Psoas muscle (tissue), 8 donors: ENCODE data around the gene WDR17. TPM values are rescaled to one million over a fixed set of nuclear protein-coding genes. Genes with fewer than 3 reads are reported as not detected.

ENCODE experiments used
- ATAC-seq, 4 donors: fragments of 200-7000 bp; cut with Tn5 transposase; one replicate each; pipeline ENCODE4 v1.9.1; 2020; ENCODE audit warnings: moderate library complexity in 3 of 4, mild to moderate bottlenecking in 2 of 4
- DNase-seq, 2 donors: peaks; one replicate each; pipeline ENCODE4 v3.0.0-alpha.2; 2020
- H3K27ac ChIP-seq: fragments of 200-600 bp; one replicate; pipeline ENCODE4 v1.8.0; 2022
- H3K27me3 ChIP-seq, 3 donors: fragments of 200-600 bp in 1 of 3; one replicate each; pipeline versions ENCODE4 v1.6.1 to v1.8.0; 2013 to 2022; ENCODE audit warnings: low read length in 2 of 3, mild to moderate bottlenecking in 2 of 3, moderate library complexity in 1 of 3; ENCODE audit not compliant: insufficient read depth in 3 of 3
- H3K36me3 ChIP-seq, 2 donors: fragments of 200-600 bp in 1 of 2; one replicate each; pipeline versions ENCODE4 v1.6.1 to v1.8.0; 2013 to 2022; ENCODE audit warnings: low read depth in 1 of 2, mild to moderate bottlenecking in 1 of 2, moderate library complexity in 1 of 2; ENCODE audit not compliant: insufficient read depth in 1 of 2
- H3K4me1 ChIP-seq: fragments of 200-600 bp; one replicate; pipeline ENCODE4 v1.8.0; 2022
- H3K4me3 ChIP-seq: fragments of 200-600 bp; one replicate; pipeline ENCODE4 v1.8.0; 2022; ENCODE audit warnings: mild to moderate bottlenecking
- H3K9me3 ChIP-seq: fragments of 200-600 bp; one replicate; pipeline ENCODE4 v1.8.0; 2022
- WGBS, 3 donors: extraction: QIAGEN DNeasy Blood & Tissue Kit; methylation state at CpG; one replicate each; pipeline versions ENCODE4 v1.1.6 to v1.1.7; 2013; 5-methylcytosine and 5-hydroxymethylcytosine counted together
- intact Hi-C, 2 donors: fragments of 100-400 bp; cut with DNase I; formaldehyde crosslinking; loops; one replicate each; pipeline versions ENCODE4 v1.11.0 to v1.14.2; 2022
- polyA plus RNA-seq, 3 donors: library from polyadenylated mRNA; stranded (reverse); fragments of 200-250 nt; gene quantifications; one replicate each; pipeline ENCODE4 v1.2.3, GENCODE V29; 2013
- total RNA-seq, 4 donors: library from RNA; stranded (reverse); fragmentation: NEBNext Ultra II Directional in 2 of 4; extraction: Animal tissue kit (Norgen Biotek cat#: 25700) in 2 of 4; gene quantifications; one replicate each; pipeline versions ENCODE4 v1.2.1 to v1.2.4, GENCODE V29; 2021 to 2023
- TF ChIP-seq, protein P1 (sequence below): fragments of 200-600 bp; IDR thresholded peaks from one replicate; pipeline ENCODE4 v1.8.0; 2022; ENCODE audit warnings: antibody characterized with exemption
- donor health status: healthy with polysubstance abuse.
- donor health status: DM: no; HTN: no; CAD: no; lungs with moderate emphysema.
- donor health status: Bipolar disorder and iron deficiency.
- donor health status: healthy.
- donor health status: DM: yes; HTN: yes; CAD: no.
- donor health status: DM: no; HTN: no; CAD: no.
- donor health status: DM: no; HTN: no; CAD: no.
- donor health status: DM: yes; HTN: yes; CAD: no.

The WDR17 gene
- total and polyA plus RNA-seq, 7 donors = 0.08 to 0.75 (median 0.46) TPM

DNA sequence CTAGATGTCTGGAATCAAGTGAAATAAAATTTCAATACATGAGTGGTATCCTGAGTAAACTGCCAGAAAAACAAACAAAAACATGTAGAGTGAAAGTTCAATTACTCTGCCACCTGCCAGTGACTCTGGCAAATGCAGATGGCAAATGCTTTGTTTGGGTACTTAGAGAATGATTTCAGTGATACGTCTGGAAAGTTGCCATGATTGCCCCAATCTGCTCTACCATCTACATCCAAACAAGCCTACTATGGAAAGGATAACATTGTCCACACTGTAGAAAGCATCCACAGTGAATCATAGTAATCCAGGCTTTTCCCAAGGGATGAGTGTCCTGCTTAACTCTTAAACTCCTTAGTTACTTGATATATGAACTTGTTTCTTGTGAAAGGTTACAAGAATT lies 126.3 kb downstream of the WDR17 start:
- peaks cover 34% of the 10 kb centered on the region for H3K4me1 ChIP-seq
- H3K27ac ChIP-seq = peak overlapping the region; percentile 90
- H3K9me3 ChIP-seq = no peaks in the 10 kb centered on the region
- ATAC-seq (no peak), DNase-seq (no peak)
- no peaks in the 10 kb centered on the region for H3K27me3 ChIP-seq
- H3K4me3 ChIP-seq = no peak overlapping the region
- WGBS, 3 donors = 11 to 14% (median 13%) methylated on average over 1 of the region's 1 CpG
- TF ChIP-seq, protein P1, sequence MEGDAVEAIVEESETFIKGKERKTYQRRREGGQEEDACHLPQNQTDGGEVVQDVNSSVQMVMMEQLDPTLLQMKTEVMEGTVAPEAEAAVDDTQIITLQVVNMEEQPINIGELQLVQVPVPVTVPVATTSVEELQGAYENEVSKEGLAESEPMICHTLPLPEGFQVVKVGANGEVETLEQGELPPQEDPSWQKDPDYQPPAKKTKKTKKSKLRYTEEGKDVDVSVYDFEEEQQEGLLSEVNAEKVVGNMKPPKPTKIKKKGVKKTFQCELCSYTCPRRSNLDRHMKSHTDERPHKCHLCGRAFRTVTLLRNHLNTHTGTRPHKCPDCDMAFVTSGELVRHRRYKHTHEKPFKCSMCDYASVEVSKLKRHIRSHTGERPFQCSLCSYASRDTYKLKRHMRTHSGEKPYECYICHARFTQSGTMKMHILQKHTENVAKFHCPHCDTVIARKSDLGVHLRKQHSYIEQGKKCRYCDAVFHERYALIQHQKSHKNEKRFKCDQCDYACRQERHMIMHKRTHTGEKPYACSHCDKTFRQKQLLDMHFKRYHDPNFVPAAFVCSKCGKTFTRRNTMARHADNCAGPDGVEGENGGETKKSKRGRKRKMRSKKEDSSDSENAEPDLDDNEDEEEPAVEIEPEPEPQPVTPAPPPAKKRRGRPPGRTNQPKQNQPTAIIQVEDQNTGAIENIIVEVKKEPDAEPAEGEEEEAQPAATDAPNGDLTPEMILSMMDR = no peak
- no peaks in the 10 kb centered on the region for H3K36me3 ChIP-seq
- intact Hi-C loops = loop anchor here (5.0 kb wide), 2 partner anchors 40 kb away; no protein-coding TSS in a partner anchor

- ATAC-seq (no peak), DNase-seq (no peak)
- no peaks in the 10 kb centered on the region for H3K9me3 ChIP-seq
- H3K4me1 ChIP-seq = peaks cover 26% of the 10 kb centered on the region
- 25 to 36% (median 29%) methylated on average over 4 of the region's 4 CpGs for WGBS, 3 donors
- no peaks in the 10 kb centered on the region for H3K27me3 ChIP-seq
- peak overlapping the region; percentile 90 for H3K27ac ChIP-seq
- intact Hi-C loops = loop anchor here (5.0 kb wide), 2 partner anchors 39 to 41 kb away; no protein-coding TSS in a partner anchor
- TF ChIP-seq, protein P1 = no peak
- H3K36me3 ChIP-seq = no peaks in the 10 kb centered on the region
- H3K4me3 ChIP-seq = no peak overlapping the region
Observed at GRCh38 chr4:176193126-176193525, 127.5 kb downstream of the WDR17 start.

- Histone ChIP-seq H3K4me3 (no peak overlapping the region), H3K4me1 (peaks cover 21% of the 10 kb centered on the region), H3K27me3 (no peaks in the 10 kb centered on the region), H3K36me3 (no peaks in the 10 kb centered on the region), H3K27ac (peak overlapping the region; percentile 90), H3K9me3 (no peaks in the 10 kb centered on the region)
- TF ChIP-seq, protein P1 = no peak
- ATAC-seq = peak; percentile 40 to 73 (median 54)
- intact Hi-C loops = loop anchor here (5.0 kb wide), 2 partner anchors 38 to 42 kb away; no protein-coding TSS in a partner anchor
- whole genome bisulfite sequencing, 3 donors = 61 to 67% (median 63%) methylated on average over 3 of the region's 3 CpGs
- no peak for DNase-seq
Observed at GRCh38 chr4:176193938-176194337, 128.3 kb downstream of the WDR17 start.

DNA sequence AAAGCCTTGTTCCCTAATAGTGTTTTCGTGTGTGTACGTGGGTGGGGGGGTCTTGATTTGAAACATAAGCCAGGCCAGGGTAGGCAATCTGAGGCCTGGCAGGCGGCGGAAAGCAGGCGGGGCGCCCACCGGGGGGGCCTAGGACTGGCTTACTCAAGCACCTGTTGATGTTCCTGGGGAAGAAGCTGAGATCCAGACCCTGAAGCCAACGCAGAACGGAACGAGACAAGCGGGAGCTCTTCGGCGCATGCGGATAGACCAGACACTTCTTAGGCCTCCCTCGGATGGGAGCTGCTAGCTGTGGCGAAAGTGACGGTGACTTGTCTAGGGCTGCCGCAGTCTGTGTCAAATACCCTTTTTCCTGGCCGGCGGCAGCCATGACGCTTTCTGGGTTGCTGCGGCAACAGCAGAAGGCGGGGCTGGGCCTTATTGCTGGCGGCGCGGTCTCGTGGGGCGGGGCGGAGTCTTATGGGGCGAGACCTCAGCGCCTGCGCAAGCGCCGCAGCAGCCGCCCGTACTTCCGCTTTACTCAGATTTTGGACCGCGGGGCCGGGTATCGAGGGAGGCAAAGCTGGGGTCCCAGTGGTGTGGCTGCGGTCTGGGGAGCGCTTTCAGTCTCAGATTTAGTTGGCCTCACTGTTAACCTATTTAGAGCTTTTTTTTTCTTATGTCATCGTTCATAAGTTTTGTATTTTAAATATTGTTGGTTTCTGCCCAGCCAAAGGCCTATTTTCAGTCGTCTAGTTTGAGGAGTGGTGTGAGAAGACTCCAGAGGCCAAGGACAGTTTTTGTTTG lies 129.7 kb downstream of the WDR17 start, which contains the start of gene SPATA4:
SPATA4 (minus strand) TSS at position 402 of the 795 bp plus-strand sequence; CDS start at position 379, 23 bp downstream.
- DNase-seq = peak; percentile 94 to 98
- Histone ChIP-seq H3K27me3 (no peaks in the 10 kb centered on the region), H3K27ac (peak within 1 kb of the TSS; percentile 90), H3K4me1 (peaks cover 21% of the 10 kb centered on the region), H3K36me3 (no peaks in the 10 kb centered on the region), H3K4me3 (peak within 1 kb of the TSS; percentile 76), H3K9me3 (no peaks in the 10 kb centered on the region)
- WGBS, 3 donors = 1% methylated on average over 45 of the region's 45 CpGs
- intact Hi-C loops = loop anchor here in 1 of 2 donors (5.0 kb wide), 1 partner anchor 122 kb away; the partner anchor contains the start of gene SPCS3
- peak; percentile 95 to 98 (median 96) for ATAC-seq
- TF ChIP-seq, protein P1 = no peak
